Measurements from ENCODE around the gene TAL1. TPM values are rescaled to one million over a fixed set of nuclear protein-coding genes. Genes with fewer than 3 reads are reported as not detected.
"Not testable (repeated sequence)": the region's sequence is repeated elsewhere in the genome, so short reads cannot be mapped to it uniquely, and the experiment has no call there.

Gene TAL1
- total RNA-seq, 4 donors from 2014 or later, result 3.1 to 10.0 (median 5.7) TPM

GRCh38 chr1:47198214-47198613 is 33.8 kb downstream of the TAL1 start:
- Histone ChIP-seq H3K36me3 (no peaks in the 10 kb centered on the region), H3K4me1 (peaks cover 0 to under 1% (median 0%) of the 10 kb centered on the region in 4 donors), H3K27ac (no peak overlapping the region), H3K9me3 (peaks cover 0 to 5% (median 0%) of the 10 kb centered on the region in 4 donors), H3K27me3 (no peaks in the 10 kb centered on the region), H3K4me3 (no peak overlapping the region)
- no peak for DNase-seq (ENCODE audit: low spot score in 2 of 2)
- WGBS, 2 donors, result 80% methylated on average over 4 of the region's 4 CpGs
- TF ChIP-seq EP300 (IDR thresholded peaks at IDR 0.05) (no peak), POLR2A (IDR thresholded peaks at IDR 0.05) (no peak)
- TF ChIP-seq, protein P1, sequence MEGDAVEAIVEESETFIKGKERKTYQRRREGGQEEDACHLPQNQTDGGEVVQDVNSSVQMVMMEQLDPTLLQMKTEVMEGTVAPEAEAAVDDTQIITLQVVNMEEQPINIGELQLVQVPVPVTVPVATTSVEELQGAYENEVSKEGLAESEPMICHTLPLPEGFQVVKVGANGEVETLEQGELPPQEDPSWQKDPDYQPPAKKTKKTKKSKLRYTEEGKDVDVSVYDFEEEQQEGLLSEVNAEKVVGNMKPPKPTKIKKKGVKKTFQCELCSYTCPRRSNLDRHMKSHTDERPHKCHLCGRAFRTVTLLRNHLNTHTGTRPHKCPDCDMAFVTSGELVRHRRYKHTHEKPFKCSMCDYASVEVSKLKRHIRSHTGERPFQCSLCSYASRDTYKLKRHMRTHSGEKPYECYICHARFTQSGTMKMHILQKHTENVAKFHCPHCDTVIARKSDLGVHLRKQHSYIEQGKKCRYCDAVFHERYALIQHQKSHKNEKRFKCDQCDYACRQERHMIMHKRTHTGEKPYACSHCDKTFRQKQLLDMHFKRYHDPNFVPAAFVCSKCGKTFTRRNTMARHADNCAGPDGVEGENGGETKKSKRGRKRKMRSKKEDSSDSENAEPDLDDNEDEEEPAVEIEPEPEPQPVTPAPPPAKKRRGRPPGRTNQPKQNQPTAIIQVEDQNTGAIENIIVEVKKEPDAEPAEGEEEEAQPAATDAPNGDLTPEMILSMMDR (IDR thresholded peaks at IDR 0.05), result no peak

GRCh38 chr1:47196622-47197021 is 35.4 kb downstream of the TAL1 start:
- no peak overlapping the region for H3K27ac ChIP-seq
- H3K27me3 ChIP-seq, result no peaks in the 10 kb centered on the region
- no peak for TF ChIP-seq POLR2A (IDR thresholded peaks at IDR 0.05)
- TF ChIP-seq EP300 (IDR thresholded peaks at IDR 0.05), result no peak
- TF ChIP-seq, protein P1 (IDR thresholded peaks at IDR 0.05), result no peak
- WGBS, 2 donors, result 43 to 62% methylated on average over 2 to 3 of the region's 3 CpGs
- no peak for DNase-seq (ENCODE audit: low spot score in 2 of 2)
- no peaks in the 10 kb centered on the region for H3K36me3 ChIP-seq
- peaks cover 0 to 16% (median 6%) of the 10 kb centered on the region in 4 donors for H3K4me1 ChIP-seq
- no peaks in the 10 kb centered on the region for H3K9me3 ChIP-seq
- H3K4me3 ChIP-seq, result no peak overlapping the region

DNA sequence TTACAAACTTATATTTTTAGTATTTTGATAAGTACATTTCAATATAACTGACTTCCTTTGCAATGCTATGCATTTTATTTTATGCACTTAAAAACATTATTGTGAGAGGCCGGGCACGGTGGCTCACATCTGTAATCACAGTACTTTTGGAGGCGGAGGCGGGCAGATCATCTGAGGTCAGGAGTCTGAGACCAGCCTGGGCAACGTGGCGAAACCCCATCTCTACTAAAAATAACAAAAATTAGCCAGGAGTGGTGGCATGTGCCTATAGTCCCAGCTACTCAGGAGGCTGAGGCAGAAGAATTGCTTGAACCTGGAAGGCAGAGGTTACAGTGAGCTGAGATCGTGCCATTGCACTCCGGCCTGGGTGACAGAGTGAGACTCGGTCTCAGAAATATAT is 36.0 kb downstream of the TAL1 start:
- H3K4me1 ChIP-seq, result peaks cover 0 to 21% (median 7%) of the 10 kb centered on the region in 4 donors
- not testable (repeated sequence) for H3K27ac ChIP-seq; H3K27me3 ChIP-seq; DNase-seq (ENCODE audit: low spot score in 2 of 2); H3K4me3 ChIP-seq; H3K9me3 ChIP-seq; H3K36me3 ChIP-seq
- 80 to 83% methylated on average over 9 of the region's 9 CpGs for WGBS, 2 donors

DNA sequence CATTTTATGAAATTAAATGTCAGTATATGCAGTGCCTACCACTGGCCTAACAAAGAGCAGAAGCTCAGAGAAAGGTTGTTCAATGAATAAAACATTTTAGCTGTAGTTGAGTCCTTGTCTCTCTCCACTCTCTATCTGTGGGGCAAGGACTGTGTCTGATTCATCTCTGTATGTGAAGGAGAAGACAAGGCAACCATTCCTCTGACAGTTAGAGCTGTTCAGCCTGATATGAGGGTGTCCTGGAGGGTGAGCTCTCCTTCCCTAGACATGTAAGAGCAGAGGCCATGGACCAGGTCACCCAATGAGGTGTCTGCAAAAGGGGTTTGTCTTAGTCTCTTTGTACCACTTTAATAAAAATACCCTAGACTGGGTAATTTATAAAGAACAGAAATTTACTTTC is 37.7 kb downstream of the TAL1 start:
- H3K9me3 ChIP-seq, result no peaks in the 10 kb centered on the region
- TF ChIP-seq, protein P1 (IDR thresholded peaks at IDR 0.05), result no peak
- no peak for TF ChIP-seq EP300 (IDR thresholded peaks at IDR 0.05)
- TF ChIP-seq POLR2A (IDR thresholded peaks at IDR 0.05), result no peak
- H3K27ac ChIP-seq, result no peak overlapping the region
- no peak overlapping the region for H3K4me3 ChIP-seq
- no peaks in the 10 kb centered on the region for H3K36me3 ChIP-seq
- H3K27me3 ChIP-seq, result no peaks in the 10 kb centered on the region
- H3K4me1 ChIP-seq, result peaks cover 0 to 37% (median 11%) of the 10 kb centered on the region in 4 donors
- no peak for DNase-seq (ENCODE audit: low spot score in 2 of 2)

DNA sequence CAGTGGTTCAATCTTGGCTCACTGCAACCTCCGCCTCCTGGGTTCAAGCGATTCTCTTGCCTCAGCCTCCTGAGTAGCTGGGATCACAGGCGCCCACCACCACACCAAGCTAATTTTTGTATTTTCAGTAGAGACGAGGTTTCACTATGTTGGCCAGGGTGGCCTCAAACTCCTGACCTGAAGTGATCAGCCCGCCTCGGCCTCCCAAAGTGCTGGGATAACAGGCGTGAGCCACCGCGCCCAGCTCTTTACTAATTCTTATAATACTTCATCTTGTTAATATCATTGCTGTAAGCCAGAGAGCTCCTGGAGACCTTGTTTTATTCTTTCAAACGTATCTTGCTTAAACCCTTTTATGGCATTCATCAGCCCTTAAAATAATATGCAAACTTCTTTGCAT is 38.5 kb downstream of the TAL1 start:
- not testable (repeated sequence) for H3K27me3 ChIP-seq; H3K36me3 ChIP-seq; H3K27ac ChIP-seq; DNase-seq (ENCODE audit: low spot score in 2 of 2); H3K4me3 ChIP-seq; H3K9me3 ChIP-seq
- 89 to 91% methylated on average over 10 of the region's 10 CpGs for WGBS, 2 donors
- H3K4me1 ChIP-seq, result peaks cover 0 to 38% (median 11%) of the 10 kb centered on the region in 4 donors

GRCh38 chr1:47192458-47193384 is 39.3 kb downstream of the TAL1 start:
- Histone ChIP-seq H3K27me3 (no peaks in the 10 kb centered on the region), H3K27ac (peak overlapping the region in 1 of 4 donors; percentile 43), H3K4me1 (peaks cover 0 to 38% (median 11%) of the 10 kb centered on the region in 4 donors), H3K4me3 (no peak overlapping the region), H3K9me3 (no peaks in the 10 kb centered on the region), H3K36me3 (no peaks in the 10 kb centered on the region)
- TF ChIP-seq EP300 (IDR thresholded peaks at IDR 0.05), result no peak
- TF ChIP-seq, protein P1 (IDR thresholded peaks at IDR 0.05), result peak; percentile 86 to 96 (median 93)
- WGBS, 2 donors, result 10 to 17% methylated on average over 10 of the region's 10 CpGs
- DNase-seq (ENCODE audit: low spot score in 2 of 2), result peak; percentile 67 to 91

Data from tibial nerve (tissue), 4 donors.